HCT116 (cell line): Measurements from ENCODE around the gene C1orf21.

Experiments
- CTCF ChIP-seq, 3 experiments: fragments of 200-600 bp in 1 of 3; sonication (generic) in 1 of 3; IDR thresholded peaks in 2 of 3; conservative IDR thresholded peaks in 1 of 3; 2 replicates each; pipeline ENCODE4 v1.5.1; 2012 to 2017; ENCODE audit warnings: low read depth in 2 of 3, low read length in 2 of 3, antibody characterized with exemption in 1 of 3, borderline replicate concordance in 1 of 3, control low read depth in 1 of 3, mild to moderate bottlenecking in 1 of 3, mixed read lengths in 1 of 3, mixed run types in 1 of 3, moderate library complexity in 1 of 3; ENCODE audit not compliant: insufficient read depth in 1 of 3
- POLR2A ChIP-seq: IDR thresholded peaks from 2 replicates; pipeline ENCODE4 v1.7.0; 2011; ENCODE audit warnings: borderline replicate concordance; ENCODE audit not compliant: insufficient read depth, insufficient read length; ENCODE audit errors: extremely low read depth
- POLR2AphosphoS5 ChIP-seq: IDR thresholded peaks from 2 replicates; pipeline ENCODE4 v1.6.1; 2011; ENCODE audit warnings: mild to moderate bottlenecking, low read depth, low read length, moderate library complexity
- REST ChIP-seq: IDR thresholded peaks from 2 replicates; pipeline ENCODE4 v1.6.1; 2012; ENCODE audit warnings: low read depth
- ZBTB33 ChIP-seq: IDR thresholded peaks from 2 replicates; pipeline ENCODE4 v1.6.1; 2011; ENCODE audit warnings: mild to moderate bottlenecking, low read length, moderate library complexity; ENCODE audit not compliant: insufficient replicate concordance; ENCODE audit errors: extremely low read depth

GRCh38 chr1:184625271-184625670 lies 238.4 kb downstream of the C1orf21 start:
- TF ChIP-seq POLR2A, result no peak
- no peak for TF ChIP-seq REST
- TF ChIP-seq POLR2AphosphoS5, result no peak
- no peak for TF ChIP-seq ZBTB33
- no peak for TF ChIP-seq CTCF (IDR thresholded peaks at IDR 0.05 in 2 of 3, conservative IDR thresholded peaks at IDR 0.05 in 1 of 3; ENCODE audit: borderline replicate concordance in 1 of 3, insufficient read depth in 1 of 3, low read depth in 2 of 3, low read length in 2 of 3)
